ENCODE data around the gene PITX1. TPM values are rescaled to one million over a fixed set of nuclear protein-coding genes. Genes with fewer than 3 reads are reported as not detected.

PITX1 gene
- total RNA-seq, 1 experiment from 2014 or later, result 31.0 TPM

DNA sequence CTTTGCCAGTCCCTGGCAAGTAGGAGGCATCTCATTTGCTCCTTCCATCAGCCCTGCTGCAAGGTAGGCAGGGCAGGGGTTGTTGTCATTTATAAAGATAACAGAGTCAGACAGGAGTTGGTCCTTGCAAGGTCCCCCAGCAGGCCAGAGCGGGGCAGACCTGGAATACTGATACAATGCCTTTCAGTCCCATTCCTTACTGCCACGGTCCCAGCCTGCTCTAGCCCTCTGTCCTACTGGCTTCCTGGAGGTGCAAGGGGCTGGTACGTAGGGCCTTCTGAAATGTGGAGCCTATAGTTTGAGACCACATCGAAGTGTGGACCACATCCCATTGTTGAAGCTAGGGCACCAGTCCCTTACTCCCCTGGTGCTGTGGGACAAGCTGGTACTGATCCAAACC is 42.8 kb upstream of the PITX1 start:
- no peak for ATAC-seq
- Histone ChIP-seq H3K27me3 (ENCODE audit: insufficient read depth, low read length) (no peaks in the 10 kb centered on the region), H3K4me1 (ENCODE audit: control insufficient read depth in 1 of 2, insufficient read depth in 2 of 2, low read length in 2 of 2) (no peaks in the 10 kb centered on the region), H3K4me2 (ENCODE audit: low read length) (no peak overlapping the region), H4K20me1 (ENCODE audit: insufficient read depth) (no peaks in the 10 kb centered on the region), H3K36me3 (ENCODE audit: control insufficient read depth in 1 of 2, insufficient read depth in 2 of 2, low read length in 2 of 2) (no peaks in the 10 kb centered on the region), H2AFZ (ENCODE audit: low read depth, low read length, poor library complexity, severe bottlenecking) (no peak overlapping the region), H3K9me3 (ENCODE audit: control insufficient read depth in 1 of 2, insufficient read depth in 1 of 2, low read depth in 1 of 2, low read length in 2 of 2) (peaks cover 0 to 10% of the 10 kb centered on the region in 2 experiments; a peak in 3 of 4 replicates), H3K27ac (ENCODE audit: low read depth, low read length) (no peak overlapping the region), H3K79me2 (ENCODE audit: insufficient read depth, low read length) (no peaks in the 10 kb centered on the region), H3K9me2 (ENCODE audit: insufficient read depth) (no peaks in the 10 kb centered on the region), H3K9ac (ENCODE audit: low read length) (no peak overlapping the region), H3K4me3 (replicated peaks in 1 of 2; ENCODE audit: low read depth in 1 of 2, low read length in 2 of 2) (no peak overlapping the region)
- TF ChIP-seq JUND (IDR thresholded peaks at IDR 0.05) (no peak), CEBPB (IDR thresholded peaks at IDR 0.05; ENCODE audit: low read depth) (no peak), FOSL1 (IDR thresholded peaks at IDR 0.05; ENCODE audit: low read depth) (no peak), ZNF274 (IDR thresholded peaks at IDR 0.05; ENCODE audit: low read depth, low read length) (no peak)
- TF ChIP-seq, protein P1, sequence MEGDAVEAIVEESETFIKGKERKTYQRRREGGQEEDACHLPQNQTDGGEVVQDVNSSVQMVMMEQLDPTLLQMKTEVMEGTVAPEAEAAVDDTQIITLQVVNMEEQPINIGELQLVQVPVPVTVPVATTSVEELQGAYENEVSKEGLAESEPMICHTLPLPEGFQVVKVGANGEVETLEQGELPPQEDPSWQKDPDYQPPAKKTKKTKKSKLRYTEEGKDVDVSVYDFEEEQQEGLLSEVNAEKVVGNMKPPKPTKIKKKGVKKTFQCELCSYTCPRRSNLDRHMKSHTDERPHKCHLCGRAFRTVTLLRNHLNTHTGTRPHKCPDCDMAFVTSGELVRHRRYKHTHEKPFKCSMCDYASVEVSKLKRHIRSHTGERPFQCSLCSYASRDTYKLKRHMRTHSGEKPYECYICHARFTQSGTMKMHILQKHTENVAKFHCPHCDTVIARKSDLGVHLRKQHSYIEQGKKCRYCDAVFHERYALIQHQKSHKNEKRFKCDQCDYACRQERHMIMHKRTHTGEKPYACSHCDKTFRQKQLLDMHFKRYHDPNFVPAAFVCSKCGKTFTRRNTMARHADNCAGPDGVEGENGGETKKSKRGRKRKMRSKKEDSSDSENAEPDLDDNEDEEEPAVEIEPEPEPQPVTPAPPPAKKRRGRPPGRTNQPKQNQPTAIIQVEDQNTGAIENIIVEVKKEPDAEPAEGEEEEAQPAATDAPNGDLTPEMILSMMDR (IDR thresholded peaks at IDR 0.05 in 2 of 3, conservative IDR thresholded peaks at IDR 0.05 in 1 of 3; ENCODE audit: borderline replicate concordance in 1 of 3, insufficient read depth in 1 of 3, low read depth in 2 of 3, low read length in 2 of 3), result no peak
- TF ChIP-seq, protein P2, sequence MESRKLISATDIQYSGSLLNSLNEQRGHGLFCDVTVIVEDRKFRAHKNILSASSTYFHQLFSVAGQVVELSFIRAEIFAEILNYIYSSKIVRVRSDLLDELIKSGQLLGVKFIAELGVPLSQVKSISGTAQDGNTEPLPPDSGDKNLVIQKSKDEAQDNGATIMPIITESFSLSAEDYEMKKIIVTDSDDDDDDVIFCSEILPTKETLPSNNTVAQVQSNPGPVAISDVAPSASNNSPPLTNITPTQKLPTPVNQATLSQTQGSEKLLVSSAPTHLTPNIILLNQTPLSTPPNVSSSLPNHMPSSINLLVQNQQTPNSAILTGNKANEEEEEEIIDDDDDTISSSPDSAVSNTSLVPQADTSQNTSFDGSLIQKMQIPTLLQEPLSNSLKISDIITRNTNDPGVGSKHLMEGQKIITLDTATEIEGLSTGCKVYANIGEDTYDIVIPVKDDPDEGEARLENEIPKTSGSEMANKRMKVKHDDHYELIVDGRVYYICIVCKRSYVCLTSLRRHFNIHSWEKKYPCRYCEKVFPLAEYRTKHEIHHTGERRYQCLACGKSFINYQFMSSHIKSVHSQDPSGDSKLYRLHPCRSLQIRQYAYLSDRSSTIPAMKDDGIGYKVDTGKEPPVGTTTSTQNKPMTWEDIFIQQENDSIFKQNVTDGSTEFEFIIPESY (IDR thresholded peaks at IDR 0.05; ENCODE audit: extremely low read depth, insufficient replicate concordance, low read length), result no peak
- intact Hi-C loops (cut with micrococcal nuclease), result no loop called here
- BruUV-seq (replicated peaks), result no TSS peak
- DNase-seq (ENCODE audit: low read depth, low spot score), result no peak
- ChIA-PET POLR2A (no interaction called here), CTCF (no interaction called here), RAD21 (ENCODE audit: low non-redundant PET in 1 of 2, low total read pairs in 2 of 2, uncharacterized antibody in 2 of 2, unreplicated experiment in 2 of 2) (no interaction called here)
